Measurements from ENCODE around the gene PXDN. TPM values are rescaled to one million over a fixed set of nuclear protein-coding genes. Genes with fewer than 3 reads are reported as not detected.

Gene PXDN
- total RNA-seq, 1 experiment from 2014 or later, result 0.25 TPM

- H3K27ac Mint-ChIP-seq (ENCODE audit: unreplicated experiment), result no peak overlapping the region
- Histone ChIP-seq H3K27me3 (replicated peaks; ENCODE audit: control insufficient read depth, insufficient read depth, low read length) (no peaks in the 10 kb centered on the region), H3K4me1 (no peaks in the 10 kb centered on the region), H3K36me3 (ENCODE audit: control insufficient read depth, insufficient read depth, low read length) (no peaks in the 10 kb centered on the region), H3K9me3 (no peaks in the 10 kb centered on the region), H3K4me3 (ENCODE audit: low read depth, low read length) (no peak overlapping the region)
- no peak for DNase-seq
- H3K4me3 Mint-ChIP-seq (ENCODE audit: unreplicated experiment), result no peak overlapping the region
- H3K4me1 Mint-ChIP-seq (ENCODE audit: low read depth, unreplicated experiment), result no peaks in the 10 kb centered on the region
- peaks cover 7% of the 10 kb centered on the region for H3K27me3 Mint-ChIP-seq (ENCODE audit: insufficient read depth, unreplicated experiment)
- no TSS peak for BruUV-seq (replicated peaks)
- H3K9me3 Mint-ChIP-seq (ENCODE audit: unreplicated experiment), result no peaks in the 10 kb centered on the region
- CTCF ChIA-PET, result interaction anchor here (0.6 to 1.0 kb wide), 3 partner anchors 12 to 92 kb away, joined by 4 to 9 read pairs (median 4); no protein-coding TSS in a partner anchor
- POLR2A ChIA-PET, result no interaction called here
- H3K36me3 Mint-ChIP-seq (ENCODE audit: insufficient read depth, unreplicated experiment), result no peaks in the 10 kb centered on the region
- intact Hi-C loops (cut with micrococcal nuclease; ENCODE audit: unreplicated experiment), result loop anchor here (5.0 kb wide), 1 partner anchor 94 kb away; no protein-coding TSS in a partner anchor
- no peak for TF ChIP-seq CTCF (IDR thresholded peaks at IDR 0.05; ENCODE audit: insufficient read depth in 1 of 2, low read depth in 1 of 2, low read length in 1 of 2, severe bottlenecking in 1 of 2, unreplicated experiment in 1 of 2)
These were observed 85.7 kb downstream of the PXDN start for GRCh38 chr2:1658394-1659151.

- Mint-ChIP-seq H3K36me3 (ENCODE audit: insufficient read depth, unreplicated experiment) (no peaks in the 10 kb centered on the region), H3K27me3 (ENCODE audit: insufficient read depth, unreplicated experiment) (peaks cover 7% of the 10 kb centered on the region), H3K4me1 (ENCODE audit: low read depth, unreplicated experiment) (no peaks in the 10 kb centered on the region), H3K27ac (ENCODE audit: unreplicated experiment) (no peak overlapping the region), H3K9me3 (ENCODE audit: unreplicated experiment) (no peaks in the 10 kb centered on the region), H3K4me3 (ENCODE audit: unreplicated experiment) (no peak overlapping the region)
- ChIA-PET POLR2A (no interaction called here), CTCF (interaction anchor here (0.7 to 1.0 kb wide), 2 partner anchors 11 to 93 kb away, joined by 4 to 9 read pairs; no protein-coding TSS in a partner anchor)
- no peaks in the 10 kb centered on the region for H3K4me1 ChIP-seq
- intact Hi-C loops (cut with micrococcal nuclease; ENCODE audit: unreplicated experiment), result loop anchor here (1.0 to 5.0 kb wide), 2 partner anchors 95 to 103 kb away; no protein-coding TSS in a partner anchor
- no TSS peak for BruUV-seq (replicated peaks)
- H3K27me3 ChIP-seq (replicated peaks; ENCODE audit: control insufficient read depth, insufficient read depth, low read length), result no peaks in the 10 kb centered on the region
- DNase-seq, result peak; percentile 33 to 53
- no peaks in the 10 kb centered on the region for H3K36me3 ChIP-seq (ENCODE audit: control insufficient read depth, insufficient read depth, low read length)
- peak in 1 of 2 experiments; percentile 7 for TF ChIP-seq CTCF (IDR thresholded peaks at IDR 0.05; ENCODE audit: insufficient read depth in 1 of 2, low read depth in 1 of 2, low read length in 1 of 2, severe bottlenecking in 1 of 2, unreplicated experiment in 1 of 2)
- H3K9me3 ChIP-seq, result no peaks in the 10 kb centered on the region
- no peak overlapping the region for H3K4me3 ChIP-seq (ENCODE audit: low read depth, low read length)
These were observed 87.1 kb downstream of the PXDN start for GRCh38 chr2:1656961-1657841.

GRCh38 chr2:1656326-1656960 lies 87.9 kb downstream of the PXDN start:
- Mint-ChIP-seq H3K4me1 (ENCODE audit: low read depth, unreplicated experiment) (no peaks in the 10 kb centered on the region), H3K27ac (ENCODE audit: unreplicated experiment) (no peak overlapping the region), H3K36me3 (ENCODE audit: insufficient read depth, unreplicated experiment) (no peaks in the 10 kb centered on the region), H3K4me3 (ENCODE audit: unreplicated experiment) (no peak overlapping the region), H3K27me3 (ENCODE audit: insufficient read depth, unreplicated experiment) (peaks cover 7% of the 10 kb centered on the region), H3K9me3 (ENCODE audit: unreplicated experiment) (no peaks in the 10 kb centered on the region)
- peak; percentile 9 to 10 for TF ChIP-seq CTCF (IDR thresholded peaks at IDR 0.05; ENCODE audit: insufficient read depth in 1 of 2, low read depth in 1 of 2, low read length in 1 of 2, severe bottlenecking in 1 of 2, unreplicated experiment in 1 of 2)
- no TSS peak for BruUV-seq (replicated peaks)
- Histone ChIP-seq H3K9me3 (no peaks in the 10 kb centered on the region), H3K36me3 (ENCODE audit: control insufficient read depth, insufficient read depth, low read length) (no peaks in the 10 kb centered on the region), H3K4me1 (no peaks in the 10 kb centered on the region), H3K4me3 (ENCODE audit: low read depth, low read length) (no peak overlapping the region), H3K27me3 (replicated peaks; ENCODE audit: control insufficient read depth, insufficient read depth, low read length) (no peaks in the 10 kb centered on the region)
- intact Hi-C loops (cut with micrococcal nuclease; ENCODE audit: unreplicated experiment), result loop anchor here (1.0 to 5.0 kb wide), 2 partner anchors 96 to 102 kb away; no protein-coding TSS in a partner anchor
- ChIA-PET CTCF (interaction anchor here (0.6 kb wide), 1 partner anchor 14 kb away, joined by 3 read pairs; no protein-coding TSS in a partner anchor), POLR2A (interaction anchor here (0.7 kb wide), 1 partner anchor 62 kb away, joined by 6 read pairs; no protein-coding TSS in a partner anchor)
- peak; percentile 34 to 40 for DNase-seq
